ENCODE measurements around the gene CMSS1. TPM values are rescaled to one million over a fixed set of nuclear protein-coding genes. Genes with fewer than 3 reads are reported as not detected.

CMSS1 gene
- total RNA-seq, 1 experiment from 2014 or later, result 117 TPM

GRCh38 chr3:100108464-100109079 is 290.9 kb downstream of the CMSS1 start:
- no peaks in the 10 kb centered on the region for H3K9me3 Mint-ChIP-seq (ENCODE audit: unreplicated experiment)
- CTCF ChIA-PET, result interaction anchor here (0.6 to 2.0 kb wide), 2 partner anchors 18 to 249 kb away, joined by 5 to 6 read pairs; no protein-coding TSS in a partner anchor
- DNase-seq (ENCODE audit: unreplicated experiment), result peak; percentile 34
- H3K4me3 Mint-ChIP-seq (ENCODE audit: unreplicated experiment), result no peak overlapping the region
- TF ChIP-seq, protein P1, sequence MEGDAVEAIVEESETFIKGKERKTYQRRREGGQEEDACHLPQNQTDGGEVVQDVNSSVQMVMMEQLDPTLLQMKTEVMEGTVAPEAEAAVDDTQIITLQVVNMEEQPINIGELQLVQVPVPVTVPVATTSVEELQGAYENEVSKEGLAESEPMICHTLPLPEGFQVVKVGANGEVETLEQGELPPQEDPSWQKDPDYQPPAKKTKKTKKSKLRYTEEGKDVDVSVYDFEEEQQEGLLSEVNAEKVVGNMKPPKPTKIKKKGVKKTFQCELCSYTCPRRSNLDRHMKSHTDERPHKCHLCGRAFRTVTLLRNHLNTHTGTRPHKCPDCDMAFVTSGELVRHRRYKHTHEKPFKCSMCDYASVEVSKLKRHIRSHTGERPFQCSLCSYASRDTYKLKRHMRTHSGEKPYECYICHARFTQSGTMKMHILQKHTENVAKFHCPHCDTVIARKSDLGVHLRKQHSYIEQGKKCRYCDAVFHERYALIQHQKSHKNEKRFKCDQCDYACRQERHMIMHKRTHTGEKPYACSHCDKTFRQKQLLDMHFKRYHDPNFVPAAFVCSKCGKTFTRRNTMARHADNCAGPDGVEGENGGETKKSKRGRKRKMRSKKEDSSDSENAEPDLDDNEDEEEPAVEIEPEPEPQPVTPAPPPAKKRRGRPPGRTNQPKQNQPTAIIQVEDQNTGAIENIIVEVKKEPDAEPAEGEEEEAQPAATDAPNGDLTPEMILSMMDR (IDR thresholded peaks at IDR 0.05; ENCODE audit: unreplicated experiment), result no peak
- intact Hi-C loops (cut with micrococcal nuclease), result no loop called here
- POLR2A ChIA-PET, result interaction anchor here (0.6 kb wide), 1 partner anchor 388 kb away, joined by 3 read pairs; no protein-coding TSS in a partner anchor
- peaks cover 31% of the 10 kb centered on the region for H3K4me1 Mint-ChIP-seq (ENCODE audit: insufficient read depth, unreplicated experiment)
- H3K27ac Mint-ChIP-seq (ENCODE audit: low read depth, unreplicated experiment), result no peak overlapping the region
- no TSS peak for BruUV-seq (replicated peaks)
- peaks cover 5% of the 10 kb centered on the region for H3K36me3 Mint-ChIP-seq (ENCODE audit: insufficient read depth, unreplicated experiment)
- no peaks in the 10 kb centered on the region for H3K27me3 Mint-ChIP-seq (ENCODE audit: insufficient read depth, unreplicated experiment)

- Mint-ChIP-seq H3K4me3 (ENCODE audit: unreplicated experiment) (no peak overlapping the region), H3K9me3 (ENCODE audit: unreplicated experiment) (no peaks in the 10 kb centered on the region), H3K27ac (ENCODE audit: low read depth, unreplicated experiment) (no peak overlapping the region), H3K36me3 (ENCODE audit: insufficient read depth, unreplicated experiment) (peaks cover 5% of the 10 kb centered on the region), H3K4me1 (ENCODE audit: insufficient read depth, unreplicated experiment) (peaks cover 32% of the 10 kb centered on the region), H3K27me3 (ENCODE audit: insufficient read depth, unreplicated experiment) (no peaks in the 10 kb centered on the region)
- ChIA-PET POLR2A (interaction anchor here (0.7 kb wide), 1 partner anchor 120 kb away, joined by 3 read pairs; no protein-coding TSS in a partner anchor), CTCF (interaction anchor here (0.5 to 2.0 kb wide), 7 partner anchors 16 to 144 kb away, joined by 3 to 8 read pairs (median 3); no protein-coding TSS in a partner anchor)
- no TSS peak for BruUV-seq (replicated peaks)
- intact Hi-C loops (cut with micrococcal nuclease), result no loop called here
- DNase-seq (ENCODE audit: unreplicated experiment), result no peak
- TF ChIP-seq, protein P1 (IDR thresholded peaks at IDR 0.05; ENCODE audit: unreplicated experiment), result no peak
Measured at GRCh38 chr3:100110162-100110561, 292.5 kb downstream of the CMSS1 start.

GRCh38 chr3:100111728-100112127 is 294.1 kb downstream of the CMSS1 start:
- Mint-ChIP-seq H3K9me3 (ENCODE audit: unreplicated experiment) (no peaks in the 10 kb centered on the region), H3K4me1 (ENCODE audit: insufficient read depth, unreplicated experiment) (peaks cover 16% of the 10 kb centered on the region), H3K4me3 (ENCODE audit: unreplicated experiment) (no peak overlapping the region), H3K36me3 (ENCODE audit: insufficient read depth, unreplicated experiment) (no peaks in the 10 kb centered on the region), H3K27ac (ENCODE audit: low read depth, unreplicated experiment) (no peak overlapping the region), H3K27me3 (ENCODE audit: insufficient read depth, unreplicated experiment) (no peaks in the 10 kb centered on the region)
- ChIA-PET POLR2A (interaction anchor here (0.7 kb wide), 1 partner anchor 26 kb away, joined by 3 read pairs; no protein-coding TSS in a partner anchor), CTCF (no interaction called here)
- intact Hi-C loops (cut with micrococcal nuclease), result no loop called here
- TF ChIP-seq, protein P1 (IDR thresholded peaks at IDR 0.05; ENCODE audit: unreplicated experiment), result no peak
- no peak for DNase-seq (ENCODE audit: unreplicated experiment)
- BruUV-seq (replicated peaks), result no TSS peak

- TF ChIP-seq, protein P1 (IDR thresholded peaks at IDR 0.05; ENCODE audit: unreplicated experiment), result no peak
- Mint-ChIP-seq H3K9me3 (ENCODE audit: unreplicated experiment) (no peaks in the 10 kb centered on the region), H3K27me3 (ENCODE audit: insufficient read depth, unreplicated experiment) (no peaks in the 10 kb centered on the region), H3K4me1 (ENCODE audit: insufficient read depth, unreplicated experiment) (peaks cover 13% of the 10 kb centered on the region), H3K27ac (ENCODE audit: low read depth, unreplicated experiment) (no peak overlapping the region), H3K4me3 (ENCODE audit: unreplicated experiment) (no peak overlapping the region), H3K36me3 (ENCODE audit: insufficient read depth, unreplicated experiment) (no peaks in the 10 kb centered on the region)
- peak; percentile 47 for DNase-seq (ENCODE audit: unreplicated experiment)
- intact Hi-C loops (cut with micrococcal nuclease), result no loop called here
- CTCF ChIA-PET, result interaction anchor here (0.7 kb wide), 1 partner anchor 9 kb away, joined by 3 read pairs; no protein-coding TSS in a partner anchor
- BruUV-seq (replicated peaks), result no TSS peak
- POLR2A ChIA-PET, result interaction anchor here (0.7 to 1.4 kb wide), 4 partner anchors 11 to 210 kb away, joined by 3 to 4 read pairs (median 3); no protein-coding TSS in a partner anchor
Measured at GRCh38 chr3:100113723-100114412, 296.2 kb downstream of the CMSS1 start.

Data from MCF 10A (cell line).